CD1c-positive myeloid dendritic cell (primary cell): ENCODE measurements around the gene MAL.
"Not testable (repeated sequence)": the region's sequence is repeated elsewhere in the genome, so short reads cannot be mapped to it uniquely, and the experiment has no call there.

Experiments used
- DNase-seq: peaks from one replicate; pipeline ENCODE4 v3.0.0-alpha.2; 2016; ENCODE audit errors: extremely low spot score

The MAL gene

GRCh38 chr2:95098273-95098672 lies 72.8 kb downstream of the MAL start:
- not testable (repeated sequence) for DNase-seq

- DNase-seq: no peak
Measured at GRCh38 chr2:95099910-95100309, 74.4 kb downstream of the MAL start.
